ENCODE measurements around the gene SLC4A2.

The SLC4A2 gene

GRCh38 chr7:151073990-151074389, 14.6 kb downstream of the SLC4A2 start:
- no peak for TF ChIP-seq CTCF (conservative IDR thresholded peaks at IDR 0.05; ENCODE audit: low read depth, low read length)
- DNase-seq (ENCODE audit: low read depth), result no peak

GRCh38 chr7:151074817-151075661, 15.7 kb downstream of the SLC4A2 start:
- DNase-seq (ENCODE audit: low read depth), result no peak
- H3K4me3 ChIP-seq (ENCODE audit: low read depth, low read length), result no peak overlapping the region
- TF ChIP-seq CTCF (conservative IDR thresholded peaks at IDR 0.05; ENCODE audit: low read depth, low read length), result no peak

More at GRCh38 chr7:151073990-151074389, 14.6 kb downstream of the SLC4A2 start:
- H3K4me3 ChIP-seq (ENCODE audit: low read depth, low read length), result no peak overlapping the region

- DNase-seq (ENCODE audit: low read depth), result no peak
- TF ChIP-seq CTCF (conservative IDR thresholded peaks at IDR 0.05; ENCODE audit: low read depth, low read length), result no peak
- no peak overlapping the region for H3K4me3 ChIP-seq (ENCODE audit: low read depth, low read length)
Observed at GRCh38 chr7:151075662-151075971, 16.2 kb downstream of the SLC4A2 start.

- no peak for DNase-seq (ENCODE audit: low read depth)
- H3K4me3 ChIP-seq (ENCODE audit: low read depth, low read length), result no peak overlapping the region
- TF ChIP-seq CTCF (conservative IDR thresholded peaks at IDR 0.05; ENCODE audit: low read depth, low read length), result no peak
Observed at GRCh38 chr7:151075978-151076426, 16.6 kb downstream of the SLC4A2 start.

- DNase-seq (ENCODE audit: low read depth), result no peak
- TF ChIP-seq CTCF (conservative IDR thresholded peaks at IDR 0.05; ENCODE audit: low read depth, low read length), result peak; percentile 51
- H3K4me3 ChIP-seq (ENCODE audit: low read depth, low read length), result no peak overlapping the region
Observed at GRCh38 chr7:151076863-151077704, 17.7 kb downstream of the SLC4A2 start.

- no peak for TF ChIP-seq CTCF (conservative IDR thresholded peaks at IDR 0.05; ENCODE audit: low read depth, low read length)
- no peak overlapping the region for H3K4me3 ChIP-seq (ENCODE audit: low read depth, low read length)
- DNase-seq (ENCODE audit: low read depth), result no peak
Observed at GRCh38 chr7:151077705-151078232, 18.4 kb downstream of the SLC4A2 start.
